Esophagus squamous epithelium (tissue), 4 donors: ENCODE results near the gene CFAP20DC.

ENCODE experiments used
- CTCF ChIP-seq, 6 experiments: fragments of 450-650 bp in 4 of 6; fragments of 200-600 bp in 2 of 6; sonication (generic) in 2 of 6; IDR thresholded peaks; one replicate each; pipeline ENCODE4 v1.5.1; 2016 to 2019; ENCODE audit warnings: antibody characterized with exemption in 6 of 6, mild to moderate bottlenecking in 4 of 6, moderate library complexity in 4 of 6
- POLR2A ChIP-seq, 4 donors: fragments of 450-650 bp; IDR thresholded peaks; one replicate each; pipeline ENCODE4 v1.6.1; 2017; ENCODE audit warnings: antibody characterized with exemption in 4 of 4, mild to moderate bottlenecking in 4 of 4, moderate library complexity in 3 of 4

- TF ChIP-seq CTCF (IDR thresholded peaks at IDR 0.05) (no peak), POLR2A (IDR thresholded peaks at IDR 0.05) (no peak)
Observed at GRCh38 chr3:58833491-58833890, 216.3 kb downstream of the CFAP20DC start.
